CMK (cell line): ENCODE data around the gene SEMA3G.

Experiments used
- DNase-seq: peaks from one replicate; pipeline ENCODE4 v3.0.0-alpha.2; 2010; ENCODE audit warnings: low read depth

Gene SEMA3G

GRCh38 chr3:52453496-52454249, 8.8 kb upstream of the SEMA3G start, which contains the start of gene TNNC1:
Gene TNNC1, minus strand, starts transcription at chr3:52454041. Its CDS starts 26 bp downstream, at chr3:52454015.
- DNase-seq = no peak

GRCh38 chr3:52452570-52453221, 7.8 kb upstream of the SEMA3G start:
- no peak for DNase-seq

- no peak for DNase-seq
Observed at GRCh38 chr3:52452126-52452525, 7.2 kb upstream of the SEMA3G start.

- DNase-seq = no peak
Observed at GRCh38 chr3:52451237-52452083, 6.6 kb upstream of the SEMA3G start.

- no peak for DNase-seq
Observed at GRCh38 chr3:52450489-52451236, 5.8 kb upstream of the SEMA3G start.

GRCh38 chr3:52447512-52448355, 2.8 kb upstream of the SEMA3G start:
- no peak for DNase-seq

GRCh38 chr3:52446631-52447511, 2.0 kb upstream of the SEMA3G start:
- DNase-seq = peak; percentile 64

- DNase-seq = no peak
Observed at GRCh38 chr3:52446042-52446441, 1.1 kb upstream of the SEMA3G start.

- no peak for DNase-seq
Observed at GRCh38 chr3:52443791-52444687, 864 bp downstream of the SEMA3G start.

GRCh38 chr3:52443268-52443610, 1.7 kb downstream of the SEMA3G start:
- no peak for DNase-seq

GRCh38 chr3:52442409-52443267, 2.3 kb downstream of the SEMA3G start:
- no peak for DNase-seq

GRCh38 chr3:52441772-52442332, 3.1 kb downstream of the SEMA3G start:
- no peak for DNase-seq

GRCh38 chr3:52441091-52441771, 3.7 kb downstream of the SEMA3G start:
- no peak for DNase-seq

- no peak for DNase-seq
Observed at GRCh38 chr3:52440671-52441070, 4.2 kb downstream of the SEMA3G start.

- no peak for DNase-seq
Observed at GRCh38 chr3:52440249-52440551, 4.7 kb downstream of the SEMA3G start.

- DNase-seq = no peak
Observed at GRCh38 chr3:52439426-52440248, 5.3 kb downstream of the SEMA3G start.
